Endothelial cell of umbilical vein (primary cell): ENCODE results near the gene FES.
"Not testable (repeated sequence)": the region's sequence is repeated elsewhere in the genome, so short reads cannot be mapped to it uniquely, and the experiment has no call there.

ENCODE experiments used
- EZH2 ChIP-seq: IDR thresholded peaks from 2 replicates; pipeline ENCODE4 v1.6.1; 2012; ENCODE audit warnings: borderline replicate concordance, low read depth, mild to moderate bottlenecking, moderate library complexity, low read length, inconsistent platforms; ENCODE audit not compliant: severe bottlenecking
- MYC ChIP-seq: IDR thresholded peaks from one replicate; pipeline ENCODE4 v1.6.1; 2011; ENCODE audit warnings: mild to moderate bottlenecking, low read depth, low read length
- POLR2A ChIP-seq: IDR thresholded peaks from 2 replicates; pipeline ENCODE4 v1.6.1; 2012; ENCODE audit warnings: low read depth, mild to moderate bottlenecking, control low read depth, low read length
- POLR2AphosphoS5 ChIP-seq: IDR thresholded peaks from 2 replicates; pipeline ENCODE4 v1.6.1; 2012; ENCODE audit warnings: low read depth, mild to moderate bottlenecking, control low read depth, low read length, moderate library complexity; ENCODE audit not compliant: insufficient read depth
- TF ChIP-seq, protein P1 (sequence below), 2 donors: IDR thresholded peaks; 1 replicate in 1 of 2; 2 replicates in 1 of 2; pipeline ENCODE4 v1.5.1; 2011; ENCODE audit warnings: low read length in 2 of 2, mild to moderate bottlenecking in 2 of 2, moderate library complexity in 2 of 2, control low read depth in 1 of 2, inconsistent platforms in 1 of 2, low read depth in 1 of 2; ENCODE audit not compliant: insufficient read depth in 1 of 2; ENCODE audit errors: extremely low read depth in 1 of 2
- TF ChIP-seq, protein P2 (sequence below): IDR thresholded peaks from 2 replicates; pipeline ENCODE4 v1.6.1; 2011; ENCODE audit not compliant: insufficient read depth, insufficient read length

DNA sequence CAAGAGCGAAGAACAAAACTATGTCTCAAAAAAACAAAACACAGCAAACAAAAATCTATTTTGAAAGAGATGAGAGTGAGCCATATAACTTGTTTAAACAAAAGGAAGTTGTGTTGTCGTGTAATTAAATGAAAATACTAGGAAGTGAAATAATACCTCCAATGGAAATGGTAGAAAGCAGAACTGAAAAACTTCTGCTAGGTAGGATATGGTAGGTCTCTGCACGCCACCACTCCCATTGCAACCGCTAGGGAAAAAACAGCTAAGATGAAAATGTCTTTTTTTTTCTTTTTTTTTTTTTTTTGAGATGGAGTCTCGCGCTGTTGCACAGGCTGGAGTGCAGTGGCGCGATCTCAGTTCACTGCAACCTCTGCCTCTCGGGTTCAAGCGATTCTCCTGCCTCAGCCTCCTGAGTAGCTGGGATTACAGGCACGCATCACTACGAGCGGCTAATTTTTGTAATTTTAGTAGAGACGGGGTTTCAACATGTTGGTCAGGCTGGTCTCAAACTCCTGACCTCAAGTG is 12.9 kb downstream of the FES start:
- TF ChIP-seq, protein P1, sequence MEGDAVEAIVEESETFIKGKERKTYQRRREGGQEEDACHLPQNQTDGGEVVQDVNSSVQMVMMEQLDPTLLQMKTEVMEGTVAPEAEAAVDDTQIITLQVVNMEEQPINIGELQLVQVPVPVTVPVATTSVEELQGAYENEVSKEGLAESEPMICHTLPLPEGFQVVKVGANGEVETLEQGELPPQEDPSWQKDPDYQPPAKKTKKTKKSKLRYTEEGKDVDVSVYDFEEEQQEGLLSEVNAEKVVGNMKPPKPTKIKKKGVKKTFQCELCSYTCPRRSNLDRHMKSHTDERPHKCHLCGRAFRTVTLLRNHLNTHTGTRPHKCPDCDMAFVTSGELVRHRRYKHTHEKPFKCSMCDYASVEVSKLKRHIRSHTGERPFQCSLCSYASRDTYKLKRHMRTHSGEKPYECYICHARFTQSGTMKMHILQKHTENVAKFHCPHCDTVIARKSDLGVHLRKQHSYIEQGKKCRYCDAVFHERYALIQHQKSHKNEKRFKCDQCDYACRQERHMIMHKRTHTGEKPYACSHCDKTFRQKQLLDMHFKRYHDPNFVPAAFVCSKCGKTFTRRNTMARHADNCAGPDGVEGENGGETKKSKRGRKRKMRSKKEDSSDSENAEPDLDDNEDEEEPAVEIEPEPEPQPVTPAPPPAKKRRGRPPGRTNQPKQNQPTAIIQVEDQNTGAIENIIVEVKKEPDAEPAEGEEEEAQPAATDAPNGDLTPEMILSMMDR (IDR thresholded peaks at IDR 0.05; ENCODE audit: extremely low read depth in 1 of 2, insufficient read depth in 1 of 2, low read depth in 1 of 2, low read length in 2 of 2), result not testable (repeated sequence)
- TF ChIP-seq MYC, EZH2, POLR2A, POLR2AphosphoS5: not testable (repeated sequence)
- TF ChIP-seq, protein P2, sequence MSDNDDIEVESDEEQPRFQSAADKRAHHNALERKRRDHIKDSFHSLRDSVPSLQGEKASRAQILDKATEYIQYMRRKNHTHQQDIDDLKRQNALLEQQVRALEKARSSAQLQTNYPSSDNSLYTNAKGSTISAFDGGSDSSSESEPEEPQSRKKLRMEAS, result not testable (repeated sequence)
